ENCODE data around the gene MMP21.

Gene MMP21

DNA sequence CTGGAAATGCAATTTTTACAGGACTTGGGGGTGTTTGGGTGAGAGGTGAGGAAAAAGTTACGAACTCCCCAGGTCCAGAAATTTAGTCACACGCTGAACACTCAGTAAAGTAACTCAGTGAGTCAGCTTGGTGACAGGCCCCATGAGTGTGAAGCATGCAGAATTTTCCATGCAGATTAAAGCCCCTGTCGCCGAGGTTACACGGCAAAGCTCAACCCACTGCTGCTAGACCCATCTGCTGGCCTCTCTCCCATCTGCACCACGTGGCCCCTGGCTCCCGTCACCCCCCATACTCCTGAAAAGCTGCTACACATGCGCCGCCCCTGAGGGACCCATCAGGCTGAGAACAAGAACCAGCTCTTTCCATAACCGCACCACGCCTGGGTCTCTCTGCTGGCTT, 7.0 kb upstream of the MMP21 start:
- H2AFZ ChIP-seq (ENCODE audit: low read depth), result no peak overlapping the region
- TF ChIP-seq, protein P1, sequence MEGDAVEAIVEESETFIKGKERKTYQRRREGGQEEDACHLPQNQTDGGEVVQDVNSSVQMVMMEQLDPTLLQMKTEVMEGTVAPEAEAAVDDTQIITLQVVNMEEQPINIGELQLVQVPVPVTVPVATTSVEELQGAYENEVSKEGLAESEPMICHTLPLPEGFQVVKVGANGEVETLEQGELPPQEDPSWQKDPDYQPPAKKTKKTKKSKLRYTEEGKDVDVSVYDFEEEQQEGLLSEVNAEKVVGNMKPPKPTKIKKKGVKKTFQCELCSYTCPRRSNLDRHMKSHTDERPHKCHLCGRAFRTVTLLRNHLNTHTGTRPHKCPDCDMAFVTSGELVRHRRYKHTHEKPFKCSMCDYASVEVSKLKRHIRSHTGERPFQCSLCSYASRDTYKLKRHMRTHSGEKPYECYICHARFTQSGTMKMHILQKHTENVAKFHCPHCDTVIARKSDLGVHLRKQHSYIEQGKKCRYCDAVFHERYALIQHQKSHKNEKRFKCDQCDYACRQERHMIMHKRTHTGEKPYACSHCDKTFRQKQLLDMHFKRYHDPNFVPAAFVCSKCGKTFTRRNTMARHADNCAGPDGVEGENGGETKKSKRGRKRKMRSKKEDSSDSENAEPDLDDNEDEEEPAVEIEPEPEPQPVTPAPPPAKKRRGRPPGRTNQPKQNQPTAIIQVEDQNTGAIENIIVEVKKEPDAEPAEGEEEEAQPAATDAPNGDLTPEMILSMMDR (conservative IDR thresholded peaks at IDR 0.05; ENCODE audit: low read depth, low read length), result no peak
- H3K4me2 ChIP-seq, result no peak overlapping the region
- no peaks in the 10 kb centered on the region for H3K4me1 ChIP-seq (ENCODE audit: low read depth, poor library complexity, severe bottlenecking)
- no peak overlapping the region for H3K9ac ChIP-seq
- no peak overlapping the region for H3K27ac ChIP-seq
- no peaks in the 10 kb centered on the region for H3K36me3 ChIP-seq (ENCODE audit: insufficient read depth)
- H3K79me2 ChIP-seq (ENCODE audit: insufficient read depth, low read depth), result no peaks in the 10 kb centered on the region
- no peaks in the 10 kb centered on the region for H4K20me1 ChIP-seq (ENCODE audit: insufficient read depth)
- no peaks in the 10 kb centered on the region for H3K27me3 ChIP-seq (ENCODE audit: insufficient read depth, low read depth)
- no peak overlapping the region for H3K4me3 ChIP-seq (IDR thresholded peaks at IDR 0.05; ENCODE audit: insufficient read depth, low read depth, low read length)

DNA sequence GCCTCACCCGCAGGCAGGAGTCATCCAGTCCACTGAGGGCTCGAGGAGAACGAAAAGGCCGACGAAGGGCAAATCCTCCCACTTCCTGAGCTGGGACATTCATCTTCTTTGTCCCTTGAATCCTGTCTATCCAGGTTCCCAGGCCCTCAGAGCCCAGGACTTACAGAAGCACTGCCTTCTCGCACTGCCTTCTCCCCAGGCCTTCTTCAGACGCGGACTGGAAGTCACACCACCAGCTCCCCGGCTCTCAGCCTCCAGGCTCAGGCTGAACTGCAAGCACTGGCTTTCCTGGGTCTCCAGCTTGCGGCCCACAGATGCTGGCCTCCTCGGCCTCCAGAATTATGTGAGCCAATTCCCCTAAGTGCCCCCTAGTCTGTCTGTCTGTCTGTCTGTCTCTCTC, 6.4 kb upstream of the MMP21 start:
- H4K20me1 ChIP-seq (ENCODE audit: insufficient read depth), result no peaks in the 10 kb centered on the region
- H2AFZ ChIP-seq (ENCODE audit: low read depth), result no peak overlapping the region
- no peaks in the 10 kb centered on the region for H3K4me1 ChIP-seq (ENCODE audit: low read depth, poor library complexity, severe bottlenecking)
- no peaks in the 10 kb centered on the region for H3K79me2 ChIP-seq (ENCODE audit: insufficient read depth, low read depth)
- H3K27ac ChIP-seq, result no peak overlapping the region
- TF ChIP-seq, protein P1 (conservative IDR thresholded peaks at IDR 0.05; ENCODE audit: low read depth, low read length), result no peak
- no peak overlapping the region for H3K4me3 ChIP-seq (IDR thresholded peaks at IDR 0.05; ENCODE audit: insufficient read depth, low read depth, low read length)
- H3K9ac ChIP-seq, result no peak overlapping the region
- H3K4me2 ChIP-seq, result no peak overlapping the region
- no peaks in the 10 kb centered on the region for H3K36me3 ChIP-seq (ENCODE audit: insufficient read depth)
- H3K27me3 ChIP-seq (ENCODE audit: insufficient read depth, low read depth), result no peaks in the 10 kb centered on the region

DNA sequence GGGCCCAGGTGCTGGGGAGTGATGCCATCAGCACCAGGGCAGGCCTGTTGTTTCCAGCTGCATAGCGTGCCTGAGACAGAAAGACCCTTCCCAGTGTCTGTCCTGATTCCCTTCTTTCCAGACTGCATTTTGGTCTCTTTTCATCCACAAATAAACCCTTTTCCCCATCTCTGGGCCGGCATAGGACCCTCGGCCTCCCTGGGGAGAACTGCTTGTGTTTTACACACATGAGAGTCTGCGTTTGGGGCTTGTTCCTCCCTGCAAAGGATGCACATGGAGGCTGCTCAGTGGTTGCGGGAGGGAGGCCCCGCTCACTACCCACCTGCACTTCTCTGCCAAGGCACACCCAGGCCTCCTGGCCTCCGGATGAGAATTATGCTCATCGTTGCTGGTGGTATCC, 5.8 kb upstream of the MMP21 start:
- no peaks in the 10 kb centered on the region for H3K79me2 ChIP-seq (ENCODE audit: insufficient read depth, low read depth)

DNA sequence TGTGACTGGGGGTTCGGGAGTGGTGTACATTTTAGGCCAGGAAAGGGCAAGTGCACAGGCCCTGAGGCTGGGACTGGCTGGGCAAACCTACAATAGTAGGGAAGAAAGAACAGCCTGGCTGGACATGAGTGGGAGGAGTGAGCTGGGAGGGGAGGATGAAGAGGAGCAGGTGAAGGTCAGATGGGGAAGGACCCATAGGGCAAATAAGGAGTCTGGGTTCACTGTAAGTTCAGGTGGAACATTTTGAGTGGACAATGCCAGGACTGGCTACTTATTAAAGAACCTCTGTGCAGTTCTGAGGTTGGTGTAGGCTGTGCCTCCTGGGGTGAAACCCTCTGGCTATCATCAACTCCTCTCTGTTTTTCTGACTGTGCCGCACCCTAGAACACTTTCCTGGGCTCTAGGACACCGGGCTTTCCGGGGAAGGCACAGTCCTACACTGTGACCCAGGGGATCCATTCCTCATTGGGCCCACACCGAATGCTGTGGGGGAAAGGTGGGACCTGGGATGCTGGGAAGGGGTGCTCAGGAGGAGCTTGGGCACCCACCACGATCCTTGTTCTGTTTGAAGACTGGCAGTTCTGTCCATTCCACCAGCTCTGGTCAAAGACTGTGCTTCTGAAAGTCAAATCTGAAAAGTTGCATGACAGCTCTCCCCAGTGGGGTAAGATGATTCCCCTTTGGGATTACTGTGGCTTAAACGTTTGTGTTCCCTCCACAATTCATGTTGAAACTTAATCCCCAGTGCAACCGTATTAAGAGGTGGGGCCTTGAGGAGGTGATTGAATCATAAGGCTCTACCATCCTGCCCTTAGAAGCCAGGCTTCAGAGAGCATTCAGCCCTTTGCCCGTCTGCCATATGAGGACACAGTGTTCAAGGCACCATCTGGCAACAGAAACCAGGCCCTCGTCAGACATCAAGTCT, 4.0 kb upstream of the MMP21 start:
- Histone ChIP-seq H4K20me1 (ENCODE audit: insufficient read depth) (no peaks in the 10 kb centered on the region), H3K79me2 (ENCODE audit: insufficient read depth, low read depth) (no peaks in the 10 kb centered on the region), H3K4me2 (no peak overlapping the region), H3K9ac (no peak overlapping the region), H3K4me3 (IDR thresholded peaks at IDR 0.05; ENCODE audit: insufficient read depth, low read depth, low read length) (no peak overlapping the region), H3K27me3 (ENCODE audit: insufficient read depth, low read depth) (no peaks in the 10 kb centered on the region), H3K4me1 (ENCODE audit: low read depth, poor library complexity, severe bottlenecking) (no peaks in the 10 kb centered on the region), H2AFZ (ENCODE audit: low read depth) (no peak overlapping the region), H3K27ac (no peak overlapping the region), H3K36me3 (ENCODE audit: insufficient read depth) (no peaks in the 10 kb centered on the region)
- TF ChIP-seq, protein P1 (conservative IDR thresholded peaks at IDR 0.05; ENCODE audit: low read depth, low read length), result no peak

More for the DNA sequence above, 5.8 kb upstream of the MMP21 start:
- Histone ChIP-seq H3K36me3 (ENCODE audit: insufficient read depth) (no peaks in the 10 kb centered on the region), H3K4me3 (IDR thresholded peaks at IDR 0.05; ENCODE audit: insufficient read depth, low read depth, low read length) (no peak overlapping the region), H4K20me1 (ENCODE audit: insufficient read depth) (no peaks in the 10 kb centered on the region), H3K4me2 (no peak overlapping the region), H3K27me3 (ENCODE audit: insufficient read depth, low read depth) (no peaks in the 10 kb centered on the region), H3K27ac (no peak overlapping the region), H3K9ac (no peak overlapping the region), H3K4me1 (ENCODE audit: low read depth, poor library complexity, severe bottlenecking) (no peaks in the 10 kb centered on the region), H2AFZ (ENCODE audit: low read depth) (no peak overlapping the region)
- TF ChIP-seq, protein P1 (conservative IDR thresholded peaks at IDR 0.05; ENCODE audit: low read depth, low read length), result no peak

All from KMS-11 (cell line).